Panc1 (cell line): Measurements from ENCODE around the gene ZNF681.

ENCODE experiments used
- POLR2AphosphoS5 ChIP-seq: IDR thresholded peaks from 2 replicates; pipeline ENCODE4 v1.6.1; 2012; ENCODE audit warnings: mild to moderate bottlenecking, low read depth, low read length, moderate library complexity
- SIN3A ChIP-seq: IDR thresholded peaks from 2 replicates; pipeline ENCODE4 v1.6.1; 2012; ENCODE audit warnings: low read depth, mild to moderate bottlenecking, low read length, moderate library complexity, borderline replicate concordance; ENCODE audit not compliant: insufficient read depth
- TCF7L2 ChIP-seq: IDR thresholded peaks from 2 replicates; pipeline ENCODE4 v1.6.1; 2011; ENCODE audit warnings: mild to moderate bottlenecking, low read depth, low read length, inconsistent platforms
- TF ChIP-seq, protein P1 (sequence below): fragments of 450-650 bp; IDR thresholded peaks from 2 replicates; pipeline ENCODE4 v1.5.1; 2017; ENCODE audit warnings: mild to moderate bottlenecking
- TF ChIP-seq, protein P2 (sequence below), 2 experiments: IDR thresholded peaks; 2 replicates each; pipeline ENCODE4 v1.6.1; 2011 to 2012; ENCODE audit warnings: low read depth in 2 of 2, control low read depth in 1 of 2, low read length in 1 of 2, mild to moderate bottlenecking in 1 of 2, moderate library complexity in 1 of 2; ENCODE audit not compliant: insufficient read depth in 1 of 2

DNA sequence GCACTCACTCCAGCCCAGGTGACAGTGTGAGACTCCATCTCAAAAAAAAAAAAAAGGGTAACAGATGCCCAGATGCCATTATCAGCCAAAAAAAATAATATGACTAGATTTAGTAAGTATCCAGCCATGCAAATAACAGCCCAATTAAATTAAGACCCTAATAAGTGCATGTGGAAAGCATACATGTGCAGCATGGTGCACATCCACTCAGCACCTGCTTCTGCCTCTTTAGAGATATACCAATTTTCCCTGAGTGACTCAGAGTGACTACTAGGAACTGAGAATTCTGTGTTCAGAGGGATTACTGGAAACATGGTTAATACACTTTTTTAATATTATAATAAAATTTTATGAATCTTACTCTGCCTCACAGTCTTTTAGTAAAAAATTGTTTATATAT lies 41.9 kb downstream of the ZNF681 start:
- TF ChIP-seq, protein P1, sequence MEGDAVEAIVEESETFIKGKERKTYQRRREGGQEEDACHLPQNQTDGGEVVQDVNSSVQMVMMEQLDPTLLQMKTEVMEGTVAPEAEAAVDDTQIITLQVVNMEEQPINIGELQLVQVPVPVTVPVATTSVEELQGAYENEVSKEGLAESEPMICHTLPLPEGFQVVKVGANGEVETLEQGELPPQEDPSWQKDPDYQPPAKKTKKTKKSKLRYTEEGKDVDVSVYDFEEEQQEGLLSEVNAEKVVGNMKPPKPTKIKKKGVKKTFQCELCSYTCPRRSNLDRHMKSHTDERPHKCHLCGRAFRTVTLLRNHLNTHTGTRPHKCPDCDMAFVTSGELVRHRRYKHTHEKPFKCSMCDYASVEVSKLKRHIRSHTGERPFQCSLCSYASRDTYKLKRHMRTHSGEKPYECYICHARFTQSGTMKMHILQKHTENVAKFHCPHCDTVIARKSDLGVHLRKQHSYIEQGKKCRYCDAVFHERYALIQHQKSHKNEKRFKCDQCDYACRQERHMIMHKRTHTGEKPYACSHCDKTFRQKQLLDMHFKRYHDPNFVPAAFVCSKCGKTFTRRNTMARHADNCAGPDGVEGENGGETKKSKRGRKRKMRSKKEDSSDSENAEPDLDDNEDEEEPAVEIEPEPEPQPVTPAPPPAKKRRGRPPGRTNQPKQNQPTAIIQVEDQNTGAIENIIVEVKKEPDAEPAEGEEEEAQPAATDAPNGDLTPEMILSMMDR = no peak
- TF ChIP-seq POLR2AphosphoS5 (no peak), TCF7L2 (no peak), SIN3A (no peak)
- TF ChIP-seq, protein P2, sequence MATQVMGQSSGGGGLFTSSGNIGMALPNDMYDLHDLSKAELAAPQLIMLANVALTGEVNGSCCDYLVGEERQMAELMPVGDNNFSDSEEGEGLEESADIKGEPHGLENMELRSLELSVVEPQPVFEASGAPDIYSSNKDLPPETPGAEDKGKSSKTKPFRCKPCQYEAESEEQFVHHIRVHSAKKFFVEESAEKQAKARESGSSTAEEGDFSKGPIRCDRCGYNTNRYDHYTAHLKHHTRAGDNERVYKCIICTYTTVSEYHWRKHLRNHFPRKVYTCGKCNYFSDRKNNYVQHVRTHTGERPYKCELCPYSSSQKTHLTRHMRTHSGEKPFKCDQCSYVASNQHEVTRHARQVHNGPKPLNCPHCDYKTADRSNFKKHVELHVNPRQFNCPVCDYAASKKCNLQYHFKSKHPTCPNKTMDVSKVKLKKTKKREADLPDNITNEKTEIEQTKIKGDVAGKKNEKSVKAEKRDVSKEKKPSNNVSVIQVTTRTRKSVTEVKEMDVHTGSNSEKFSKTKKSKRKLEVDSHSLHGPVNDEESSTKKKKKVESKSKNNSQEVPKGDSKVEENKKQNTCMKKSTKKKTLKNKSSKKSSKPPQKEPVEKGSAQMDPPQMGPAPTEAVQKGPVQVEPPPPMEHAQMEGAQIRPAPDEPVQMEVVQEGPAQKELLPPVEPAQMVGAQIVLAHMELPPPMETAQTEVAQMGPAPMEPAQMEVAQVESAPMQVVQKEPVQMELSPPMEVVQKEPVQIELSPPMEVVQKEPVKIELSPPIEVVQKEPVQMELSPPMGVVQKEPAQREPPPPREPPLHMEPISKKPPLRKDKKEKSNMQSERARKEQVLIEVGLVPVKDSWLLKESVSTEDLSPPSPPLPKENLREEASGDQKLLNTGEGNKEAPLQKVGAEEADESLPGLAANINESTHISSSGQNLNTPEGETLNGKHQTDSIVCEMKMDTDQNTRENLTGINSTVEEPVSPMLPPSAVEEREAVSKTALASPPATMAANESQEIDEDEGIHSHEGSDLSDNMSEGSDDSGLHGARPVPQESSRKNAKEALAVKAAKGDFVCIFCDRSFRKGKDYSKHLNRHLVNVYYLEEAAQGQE (IDR thresholded peaks at IDR 0.05; ENCODE audit: insufficient read depth in 1 of 2, low read depth in 2 of 2, low read length in 1 of 2) = no peak
